Peyer's patch (tissue), 4 donors: ENCODE data around the gene NCKAP5. TPM values are rescaled to one million over a fixed set of nuclear protein-coding genes. Genes with fewer than 3 reads are reported as not detected.

Source experiments
- DNase-seq, 3 donors: peaks; one replicate each; pipeline ENCODE4 v3.0.0-alpha.2; 2017 to 2019
- H3K27ac ChIP-seq, 4 donors: fragments of 200-600 bp; sonication (generic); one replicate each; pipeline ENCODE4 v1.5.1; 2016 to 2019
- H3K27me3 ChIP-seq, 2 donors: fragments of 200-600 bp; sonication (generic); one replicate each; pipeline ENCODE4 v1.5.1; 2019
- H3K36me3 ChIP-seq, 3 donors: fragments of 200-600 bp; sonication (generic); one replicate each; pipeline ENCODE4 v1.5.1; 2016 to 2019
- H3K4me1 ChIP-seq, 4 donors: fragments of 200-600 bp; sonication (generic); one replicate each; pipeline ENCODE4 v1.5.1; 2016 to 2019
- H3K4me3 ChIP-seq, 4 donors: fragments of 200-600 bp; sonication (generic); 1 replicate in 3 of 4; 2 replicates in 1 of 4; pipeline ENCODE4 v1.5.1; 2016 to 2019; ENCODE audit warnings: mild to moderate bottlenecking in 1 of 4
- H3K9me3 ChIP-seq, 4 donors: fragments of 200-600 bp; sonication (generic); one replicate each; pipeline ENCODE4 v1.5.1; 2016 to 2019; ENCODE audit warnings: mild to moderate bottlenecking in 1 of 4
- POLR2A ChIP-seq, 2 donors: fragments of 450-650 bp; IDR thresholded peaks; one replicate each; pipeline ENCODE4 v1.5.1; 2017; ENCODE audit warnings: antibody characterized with exemption in 2 of 2, mild to moderate bottlenecking in 2 of 2, moderate library complexity in 2 of 2
- total RNA-seq, 4 donors: library from RNA; depleted of rRNA; stranded (reverse); fragments of >200 nt; gene quantifications; one replicate each; pipeline ENCODE4 v1.1.0, GENCODE V29; 2016
- TF ChIP-seq, protein P1 (sequence below), 6 experiments: fragments of 450-650 bp in 4 of 6; fragments of 200-600 bp in 2 of 6; sonication (generic) in 1 of 6; IDR thresholded peaks; one replicate each; pipeline ENCODE4 v1.5.1; 2017 to 2019; ENCODE audit warnings: antibody characterized with exemption in 6 of 6, mild to moderate bottlenecking in 3 of 6, moderate library complexity in 1 of 6

The NCKAP5 gene
- total RNA-seq, 4 donors from 2014 or later = 9.1 to 28.5 (median 22.5) TPM

DNA sequence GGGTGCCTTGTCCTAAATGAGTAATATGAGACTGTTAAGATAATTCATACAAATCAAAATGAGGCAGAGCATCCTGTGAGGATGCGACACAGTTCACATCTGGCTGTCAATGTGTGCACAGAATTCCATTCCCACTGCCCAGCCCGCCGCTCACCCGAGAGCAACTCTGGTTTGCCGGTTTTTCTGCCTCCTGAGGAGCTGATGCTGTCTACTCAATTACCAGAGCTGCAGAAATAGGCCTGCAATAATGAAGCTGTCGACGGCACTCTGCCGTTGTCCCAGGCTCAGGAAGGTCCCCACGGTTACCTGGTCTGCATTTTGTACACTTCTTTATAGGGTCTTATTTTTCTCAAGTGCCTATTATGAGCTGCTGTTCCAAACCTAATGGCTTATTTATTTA, 842.5 kb downstream of the NCKAP5 start:
- Histone ChIP-seq H3K4me1 (no peaks in the 10 kb centered on the region), H3K9me3 (no peaks in the 10 kb centered on the region), H3K36me3 (no peaks in the 10 kb centered on the region), H3K4me3 (no peak overlapping the region), H3K27me3 (no peaks in the 10 kb centered on the region), H3K27ac (no peak overlapping the region)
- DNase-seq = no peak
- TF ChIP-seq, protein P1, sequence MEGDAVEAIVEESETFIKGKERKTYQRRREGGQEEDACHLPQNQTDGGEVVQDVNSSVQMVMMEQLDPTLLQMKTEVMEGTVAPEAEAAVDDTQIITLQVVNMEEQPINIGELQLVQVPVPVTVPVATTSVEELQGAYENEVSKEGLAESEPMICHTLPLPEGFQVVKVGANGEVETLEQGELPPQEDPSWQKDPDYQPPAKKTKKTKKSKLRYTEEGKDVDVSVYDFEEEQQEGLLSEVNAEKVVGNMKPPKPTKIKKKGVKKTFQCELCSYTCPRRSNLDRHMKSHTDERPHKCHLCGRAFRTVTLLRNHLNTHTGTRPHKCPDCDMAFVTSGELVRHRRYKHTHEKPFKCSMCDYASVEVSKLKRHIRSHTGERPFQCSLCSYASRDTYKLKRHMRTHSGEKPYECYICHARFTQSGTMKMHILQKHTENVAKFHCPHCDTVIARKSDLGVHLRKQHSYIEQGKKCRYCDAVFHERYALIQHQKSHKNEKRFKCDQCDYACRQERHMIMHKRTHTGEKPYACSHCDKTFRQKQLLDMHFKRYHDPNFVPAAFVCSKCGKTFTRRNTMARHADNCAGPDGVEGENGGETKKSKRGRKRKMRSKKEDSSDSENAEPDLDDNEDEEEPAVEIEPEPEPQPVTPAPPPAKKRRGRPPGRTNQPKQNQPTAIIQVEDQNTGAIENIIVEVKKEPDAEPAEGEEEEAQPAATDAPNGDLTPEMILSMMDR (IDR thresholded peaks at IDR 0.05) = no peak
- TF ChIP-seq POLR2A (IDR thresholded peaks at IDR 0.05) = no peak

DNA sequence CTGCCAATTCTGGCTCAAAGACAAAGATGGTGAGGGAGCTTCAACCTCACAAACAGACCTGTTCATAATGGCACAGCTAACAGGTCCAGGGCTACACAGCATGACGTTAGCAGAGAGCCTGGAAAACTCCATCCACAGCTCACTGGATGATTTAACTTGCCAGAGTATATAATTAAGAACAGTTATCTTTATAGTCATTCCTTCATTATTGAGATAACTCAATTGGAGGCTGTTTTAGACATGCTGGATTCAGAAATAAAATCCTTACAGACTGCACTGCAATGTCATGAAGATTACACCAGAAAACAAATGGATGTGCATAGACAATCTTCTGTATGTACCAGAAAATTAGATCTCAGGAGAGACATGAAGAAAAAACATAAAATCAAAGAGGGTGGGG, 843.1 kb downstream of the NCKAP5 start:
- Histone ChIP-seq H3K27me3 (no peaks in the 10 kb centered on the region), H3K36me3 (no peaks in the 10 kb centered on the region), H3K4me1 (no peaks in the 10 kb centered on the region), H3K4me3 (no peak overlapping the region), H3K27ac (no peak overlapping the region), H3K9me3 (no peaks in the 10 kb centered on the region)
- TF ChIP-seq, protein P1 (IDR thresholded peaks at IDR 0.05) = no peak
- no peak for TF ChIP-seq POLR2A (IDR thresholded peaks at IDR 0.05)
- DNase-seq = no peak

DNA sequence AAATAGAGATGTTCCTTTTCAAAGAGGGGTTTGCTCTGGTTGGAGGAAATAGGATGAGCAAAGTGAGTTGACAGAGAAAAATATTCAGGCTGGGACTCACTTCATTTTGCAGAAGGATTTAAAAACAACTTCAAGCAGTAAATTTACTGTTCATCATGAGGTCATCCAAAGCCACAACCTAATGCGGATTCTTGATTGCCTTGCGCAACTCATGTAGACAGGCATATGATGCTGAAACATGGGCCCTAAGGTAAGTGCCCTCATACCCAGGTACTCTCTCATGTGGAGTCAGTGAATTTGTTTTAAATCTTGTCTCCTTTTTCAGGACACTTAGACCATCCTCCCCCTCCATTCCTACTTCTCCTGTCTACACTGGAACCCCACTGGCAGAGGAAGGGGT, 846.3 kb downstream of the NCKAP5 start:
- Histone ChIP-seq H3K4me3 (no peak overlapping the region), H3K9me3 (no peaks in the 10 kb centered on the region), H3K27ac (no peak overlapping the region), H3K4me1 (no peaks in the 10 kb centered on the region), H3K27me3 (no peaks in the 10 kb centered on the region), H3K36me3 (no peaks in the 10 kb centered on the region)
- no peak for DNase-seq
- TF ChIP-seq, protein P1 (IDR thresholded peaks at IDR 0.05) = no peak
- no peak for TF ChIP-seq POLR2A (IDR thresholded peaks at IDR 0.05)

DNA sequence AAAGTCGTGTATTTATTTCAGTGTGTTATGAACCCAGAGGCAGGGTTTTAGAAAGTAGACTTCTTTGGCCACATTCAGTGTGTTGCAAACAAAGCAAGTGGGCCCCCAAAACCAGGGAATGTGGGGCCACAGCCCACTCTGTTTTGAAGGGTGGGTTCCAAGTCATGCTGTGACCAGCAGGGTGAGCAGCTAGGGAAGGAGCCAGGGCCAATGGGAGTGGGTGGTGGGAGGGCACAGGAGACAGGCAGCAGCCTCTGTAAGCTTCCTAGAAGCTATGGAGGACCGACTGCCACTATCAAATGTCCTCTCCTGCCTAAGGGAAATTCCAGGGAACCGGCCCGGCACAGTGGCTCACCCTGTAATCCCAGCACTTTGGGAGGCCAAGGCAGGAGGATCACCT, 847.9 kb downstream of the NCKAP5 start:
- H3K36me3 ChIP-seq = no peaks in the 10 kb centered on the region
- no peaks in the 10 kb centered on the region for H3K27me3 ChIP-seq
- no peak overlapping the region for H3K4me3 ChIP-seq
- H3K4me1 ChIP-seq = no peaks in the 10 kb centered on the region
- H3K27ac ChIP-seq = no peak overlapping the region
- no peaks in the 10 kb centered on the region for H3K9me3 ChIP-seq
- no peak for TF ChIP-seq POLR2A (IDR thresholded peaks at IDR 0.05)
- TF ChIP-seq, protein P1 (IDR thresholded peaks at IDR 0.05) = no peak
- no peak for DNase-seq

DNA sequence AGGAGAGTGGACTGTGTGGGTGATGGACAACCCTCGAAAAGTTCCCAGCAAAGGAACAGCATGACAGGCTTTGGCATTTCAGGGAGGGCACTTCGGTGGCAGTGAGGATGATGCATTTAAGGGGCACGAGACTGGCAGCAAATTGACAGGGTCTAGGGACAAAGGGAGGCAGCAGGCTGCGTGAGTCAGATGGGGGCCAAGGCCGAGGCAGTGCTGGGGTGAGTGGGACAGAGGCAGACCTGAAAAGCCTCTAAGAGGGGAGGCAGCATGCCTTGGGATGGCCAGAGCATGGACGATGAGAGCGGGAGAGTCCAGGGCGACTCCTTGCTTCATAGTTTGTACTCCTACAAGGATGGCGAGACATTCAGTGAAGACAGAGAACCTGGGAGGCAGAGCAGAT, 848.8 kb downstream of the NCKAP5 start:
- DNase-seq = no peak
- H3K9me3 ChIP-seq = no peaks in the 10 kb centered on the region
- no peaks in the 10 kb centered on the region for H3K27me3 ChIP-seq
- TF ChIP-seq, protein P1 (IDR thresholded peaks at IDR 0.05) = no peak
- no peak for TF ChIP-seq POLR2A (IDR thresholded peaks at IDR 0.05)
- no peaks in the 10 kb centered on the region for H3K4me1 ChIP-seq
- no peak overlapping the region for H3K4me3 ChIP-seq
- H3K36me3 ChIP-seq = no peaks in the 10 kb centered on the region
- H3K27ac ChIP-seq = no peak overlapping the region

DNA sequence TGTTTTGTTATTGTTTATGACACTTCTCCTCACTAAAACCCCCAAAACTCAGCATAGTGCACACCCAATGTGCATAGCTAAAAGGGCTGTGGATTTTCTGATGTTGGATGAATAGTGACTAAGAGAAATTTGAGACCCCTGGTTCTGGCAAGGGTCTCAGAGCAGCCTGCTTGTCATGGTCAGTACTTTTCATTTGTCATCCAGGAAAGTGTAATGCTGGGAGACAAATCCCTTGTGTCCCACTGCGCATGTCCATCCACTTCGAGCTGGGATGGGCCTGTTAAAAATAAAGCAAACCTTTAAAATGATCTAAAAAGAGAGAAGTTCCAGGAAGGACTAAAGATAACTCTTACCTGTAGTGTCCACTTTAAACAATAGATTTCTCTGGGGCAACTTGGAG, 851.3 kb downstream of the NCKAP5 start:
- DNase-seq = no peak
- no peak overlapping the region for H3K4me3 ChIP-seq
- TF ChIP-seq, protein P1 (IDR thresholded peaks at IDR 0.05) = no peak
- no peak for TF ChIP-seq POLR2A (IDR thresholded peaks at IDR 0.05)
- no peaks in the 10 kb centered on the region for H3K9me3 ChIP-seq
- no peaks in the 10 kb centered on the region for H3K36me3 ChIP-seq
- H3K27me3 ChIP-seq = no peaks in the 10 kb centered on the region
- H3K27ac ChIP-seq = no peak overlapping the region
- H3K4me1 ChIP-seq = no peaks in the 10 kb centered on the region
